NCI-H2196 treated with DMSO at 0.1 percent for 48 hours (cell line): Measurements from ENCODE around the gene HOXB1.

Experiments used
- DNase-seq: peaks from one replicate; lab custom pipeline; 2025; ENCODE audit not compliant: unreplicated experiment; lab: John Stamatoyannopoulos, UW

Gene HOXB1

GRCh38 chr17:48530887-48531272, at the start of gene HOXB1:
Gene HOXB1 (minus strand): TSS chr17:48531011. CDS start chr17:48530904, 107 bp downstream.
- DNase-seq = no peak

GRCh38 chr17:48579760-48580554, 49.1 kb upstream of the HOXB1 start:
- DNase-seq = no peak

GRCh38 chr17:48579471-48579759, 48.6 kb upstream of the HOXB1 start:
- no peak for DNase-seq

- DNase-seq = no peak
Measured at GRCh38 chr17:48578616-48579470, 48.0 kb upstream of the HOXB1 start.

- no peak for DNase-seq
Measured at GRCh38 chr17:48577946-48578615, 47.3 kb upstream of the HOXB1 start, which contains the start of gene HOXB4. Gene HOXB4 (minus strand): TSS chr17:48578350. CDS start chr17:48578319, 31 bp downstream.

- DNase-seq = no peak
Measured at GRCh38 chr17:48577330-48577945, 46.6 kb upstream of the HOXB1 start.

GRCh38 chr17:48576479-48577309, 45.9 kb upstream of the HOXB1 start:
- DNase-seq = no peak

- DNase-seq = no peak
Measured at GRCh38 chr17:48575673-48576478, 45.1 kb upstream of the HOXB1 start.

GRCh38 chr17:48575066-48575582, 44.3 kb upstream of the HOXB1 start:
- DNase-seq = no peak

- no peak for DNase-seq
Measured at GRCh38 chr17:48574505-48575065, 43.8 kb upstream of the HOXB1 start.

GRCh38 chr17:48571826-48572417, 41.1 kb upstream of the HOXB1 start:
- DNase-seq = no peak

- no peak for DNase-seq
Measured at GRCh38 chr17:48571024-48571818, 40.4 kb upstream of the HOXB1 start.

- DNase-seq = no peak
Measured at GRCh38 chr17:48570325-48571023, 39.7 kb upstream of the HOXB1 start.

GRCh38 chr17:48569674-48570324, 39.0 kb upstream of the HOXB1 start:
- DNase-seq = no peak

- no peak for DNase-seq
Measured at GRCh38 chr17:48569240-48569582, 38.4 kb upstream of the HOXB1 start.

GRCh38 chr17:48568499-48569239, 37.9 kb upstream of the HOXB1 start:
- no peak for DNase-seq
